GM18517 (cell line): Measurements from ENCODE around the gene CDK12.

Source experiments
- ATAC-seq: cut with Tn5 transposase; IDR thresholded peaks from one replicate; pipeline ENCODE4 v1.9.1; 2021; ENCODE audit warnings: mild to moderate bottlenecking, moderate library complexity; ENCODE audit not compliant: unreplicated experiment

The CDK12 gene

DNA sequence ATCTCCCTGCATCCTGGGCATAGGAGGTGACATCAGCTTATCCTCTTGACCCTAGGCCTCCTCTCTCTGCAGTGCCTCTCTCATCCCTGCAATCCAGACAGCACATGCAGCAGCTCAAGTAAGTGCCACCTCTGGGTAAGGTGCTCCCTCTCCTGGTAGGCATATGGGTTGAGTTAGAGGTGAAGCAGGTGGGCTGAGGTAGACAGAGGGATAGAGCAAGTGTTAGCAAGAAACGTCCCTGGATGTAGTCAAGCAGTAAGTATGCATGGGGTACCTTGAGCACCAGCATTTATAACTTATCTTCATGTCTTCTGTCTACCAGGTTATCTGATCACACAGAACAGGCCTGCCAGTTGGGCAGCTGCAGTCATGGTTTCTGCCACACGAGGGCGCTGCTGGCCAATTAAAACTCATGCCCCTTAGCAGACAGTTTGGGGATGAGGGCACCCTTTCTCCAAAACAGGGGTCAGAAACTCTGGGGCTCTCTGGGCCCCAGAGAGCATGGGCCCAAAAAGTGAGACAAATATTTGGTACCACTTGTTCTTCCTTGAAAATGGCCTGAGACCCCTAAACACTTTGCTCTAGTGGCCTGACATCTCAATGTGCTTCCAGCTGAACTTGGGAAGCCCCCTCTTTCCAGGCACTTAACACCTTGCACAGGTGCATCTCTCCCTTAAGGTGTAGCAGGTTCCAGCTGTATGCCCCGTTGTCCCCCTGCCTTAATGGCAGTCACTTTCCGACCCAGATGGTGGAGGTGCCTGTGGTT is 86.6 kb downstream of the CDK12 start:
- ATAC-seq, result no peak

DNA sequence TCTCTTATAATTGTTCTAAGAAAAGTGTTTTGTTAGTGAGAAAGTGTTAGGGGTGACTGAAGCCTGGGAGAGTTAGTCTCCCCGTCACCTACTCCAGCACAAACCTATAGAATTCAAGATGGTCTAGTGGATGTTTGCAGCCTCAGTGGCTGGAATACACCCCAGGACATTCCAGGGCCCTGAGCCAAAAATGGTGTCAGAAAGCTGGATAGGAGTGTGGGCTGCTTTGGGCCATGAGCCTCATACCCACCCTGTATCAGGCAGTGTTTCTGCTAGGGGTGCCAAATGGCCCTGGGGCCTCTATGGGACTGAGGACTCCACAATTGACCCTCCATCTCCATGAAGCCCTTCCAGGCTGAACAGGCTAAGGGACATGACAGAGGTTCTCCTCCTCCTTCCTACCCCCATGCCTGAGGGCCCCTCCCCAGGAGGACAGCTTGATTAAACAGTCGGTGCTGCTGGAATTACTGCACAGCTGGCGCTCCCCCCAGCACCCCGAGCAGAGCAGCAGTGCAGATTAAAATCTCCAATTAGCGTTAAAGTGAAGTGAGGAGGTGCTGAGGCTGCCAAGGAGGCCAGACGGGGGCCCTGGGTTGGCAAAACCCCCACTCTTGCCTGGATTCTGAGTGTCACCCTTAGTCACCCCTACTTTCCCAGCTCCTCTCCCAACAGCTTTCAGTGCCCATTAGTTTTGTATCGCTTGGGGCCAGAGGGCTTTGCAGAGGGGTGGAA is 87.4 kb downstream of the CDK12 start:
- ATAC-seq, result no peak

DNA sequence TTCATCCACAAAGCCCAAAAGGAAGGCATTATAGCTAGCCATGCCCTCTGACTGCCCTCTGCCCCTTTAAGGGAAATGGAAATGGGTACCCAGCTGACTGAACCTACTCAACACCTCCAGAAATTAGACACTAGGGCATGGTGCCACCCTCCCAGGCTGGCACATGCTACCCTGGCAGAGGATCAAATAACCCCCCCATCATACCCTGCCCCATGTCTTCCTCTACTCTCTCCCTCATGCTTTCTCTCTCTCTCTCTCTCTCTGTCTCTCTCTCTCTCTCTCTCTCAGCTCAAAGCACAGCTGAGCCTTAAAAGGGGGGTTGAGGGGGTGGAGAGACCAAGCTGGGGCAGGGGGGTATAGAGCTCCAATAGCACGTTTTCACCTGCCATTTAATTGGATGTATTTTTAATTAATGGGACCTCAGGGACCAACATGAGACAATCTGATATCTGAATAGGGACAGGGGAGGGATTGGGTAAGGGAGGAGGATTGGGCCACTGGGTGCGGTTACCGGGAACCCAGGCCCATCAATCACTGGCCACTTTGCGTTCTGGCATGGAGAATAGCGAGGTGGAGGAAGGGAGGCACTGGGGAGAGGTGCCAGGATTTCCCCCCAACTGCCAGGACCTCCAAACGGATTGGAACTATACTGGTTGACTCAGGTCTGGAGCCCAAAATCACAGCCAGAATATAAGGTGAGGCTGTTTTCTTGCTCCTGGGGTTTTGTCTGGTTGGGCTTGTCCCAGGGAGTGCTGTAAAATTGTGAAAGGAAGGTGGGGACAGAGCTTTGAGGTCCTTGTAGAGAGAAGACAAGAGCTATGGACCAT is 88.7 kb downstream of the CDK12 start:
- ATAC-seq, result no peak

DNA sequence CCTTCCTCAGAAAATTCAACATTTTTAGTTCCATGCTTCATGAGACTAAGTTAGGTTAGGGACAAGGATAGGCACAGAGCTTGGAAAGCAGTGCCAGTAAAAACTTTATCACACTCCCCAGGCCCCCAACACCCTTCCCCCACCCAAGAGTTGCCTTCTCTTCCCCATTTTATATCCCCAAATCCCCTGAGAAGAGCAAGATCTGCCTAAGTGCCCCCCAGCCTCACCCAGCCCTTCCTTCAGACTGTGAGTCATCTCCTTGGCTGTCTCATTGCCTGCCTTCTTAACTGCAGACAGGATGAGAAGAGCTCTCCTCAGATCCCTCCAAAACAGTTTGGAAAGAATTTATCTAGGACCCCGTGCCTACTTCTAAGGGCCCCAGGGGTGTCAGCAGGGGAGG is 90.6 kb downstream of the CDK12 start:
- no peak for ATAC-seq

DNA sequence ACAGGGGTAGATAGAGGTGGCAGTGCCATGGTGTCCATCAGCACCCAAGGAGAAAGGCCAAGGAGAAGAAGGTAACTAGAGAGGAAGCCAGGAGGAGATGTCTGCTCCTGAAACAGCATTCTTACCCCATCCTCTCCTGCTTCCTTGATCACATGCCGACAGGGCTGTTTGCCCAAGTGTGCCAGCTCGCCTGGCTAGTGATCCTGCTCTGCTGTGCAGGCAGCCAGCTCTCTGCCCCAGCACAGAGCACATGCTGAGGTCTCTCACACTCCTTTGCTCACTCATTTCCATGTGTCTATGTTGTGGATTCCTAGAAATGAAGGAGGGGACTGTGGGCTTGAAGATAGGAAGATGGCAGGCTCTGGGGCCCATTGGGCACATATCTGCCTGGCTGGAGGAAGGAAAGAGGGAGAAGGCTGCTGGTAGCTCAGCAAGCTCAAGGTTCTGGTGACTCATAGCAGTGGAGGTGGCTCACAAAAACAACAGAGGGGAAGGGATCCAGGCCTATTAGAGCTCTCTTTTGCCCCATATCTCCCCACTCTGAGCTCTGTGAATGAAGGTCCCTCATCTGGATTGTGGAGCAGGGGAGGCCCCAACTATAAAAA is 92.2 kb downstream of the CDK12 start:
- ATAC-seq, result no peak

DNA sequence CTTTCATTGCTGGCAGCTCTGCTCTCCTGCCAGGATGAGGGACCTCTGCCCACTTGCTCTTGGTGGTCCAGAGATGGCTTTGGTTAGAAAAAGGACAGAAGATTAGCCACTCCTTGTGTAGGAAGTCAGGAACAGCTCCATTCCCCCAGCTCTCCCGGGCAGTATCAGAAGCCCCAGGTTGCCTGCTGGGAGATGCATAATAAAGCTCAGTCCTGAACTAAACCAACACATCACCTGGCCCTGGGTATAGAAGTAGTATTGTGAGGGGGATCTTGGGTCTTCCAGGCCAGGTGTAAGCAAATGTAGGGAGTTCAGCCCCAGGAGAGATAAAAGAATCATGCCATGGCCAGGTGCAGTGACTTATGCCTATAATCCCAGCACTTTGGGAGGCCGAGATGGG is 94.1 kb downstream of the CDK12 start:
- no peak for ATAC-seq

DNA sequence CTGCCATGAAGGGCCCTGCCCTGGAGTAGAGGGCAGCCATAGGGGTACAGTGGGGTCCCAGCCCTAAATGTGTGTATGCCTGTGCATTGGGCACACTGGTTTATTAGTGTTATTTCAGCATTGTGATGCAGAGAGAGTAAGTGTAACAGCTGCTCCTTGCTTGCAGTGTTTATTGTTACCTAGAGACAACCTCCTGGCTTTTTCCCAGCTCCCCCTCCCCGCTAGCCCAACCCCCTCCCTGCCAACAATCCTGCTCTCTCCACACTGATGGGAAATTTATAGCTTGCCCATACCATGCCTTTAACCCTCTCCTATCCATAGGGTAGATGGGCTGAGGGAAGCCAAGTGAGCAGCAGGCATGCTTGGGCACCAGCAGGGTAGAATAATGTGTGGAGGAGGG is 95.1 kb downstream of the CDK12 start:
- ATAC-seq, result no peak

DNA sequence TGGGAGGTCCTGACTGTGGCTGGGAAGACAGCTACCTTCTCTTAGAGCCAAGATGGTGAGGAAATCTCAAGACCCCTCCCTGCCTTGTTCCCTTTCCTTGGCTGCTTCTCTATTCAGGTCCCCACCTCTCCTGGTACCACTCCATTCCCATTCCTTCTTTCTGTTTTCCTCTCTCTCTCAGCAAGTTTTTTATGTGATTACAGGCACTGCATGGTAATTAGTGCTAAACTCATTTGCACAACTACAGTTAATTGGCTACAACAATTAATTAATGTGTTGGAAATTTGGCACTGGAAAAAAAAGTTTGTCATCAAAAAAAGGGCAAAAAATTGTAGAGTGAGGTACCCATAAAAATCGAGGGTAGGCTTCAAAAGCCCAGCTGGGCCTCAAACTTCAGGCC is 101.1 kb downstream of the CDK12 start:
- no peak for ATAC-seq

DNA sequence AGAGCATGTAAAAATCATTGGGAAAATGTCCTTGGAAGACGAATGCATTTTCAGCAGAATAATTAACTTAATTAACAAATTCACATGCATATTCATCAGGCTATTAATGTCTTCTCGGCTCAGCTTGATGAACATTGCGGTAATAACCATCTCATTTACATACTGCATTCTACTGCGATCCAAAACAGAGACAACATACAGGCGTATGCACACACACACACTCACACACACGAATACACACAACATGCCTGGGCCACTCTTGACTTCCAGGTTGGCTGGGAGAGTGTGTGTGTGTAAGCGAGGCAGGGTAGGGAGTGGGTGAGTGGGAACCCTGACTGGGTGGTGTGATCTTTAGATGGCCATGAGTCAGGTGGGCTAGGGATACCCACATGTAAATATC is 101.7 kb downstream of the CDK12 start:
- no peak for ATAC-seq

DNA sequence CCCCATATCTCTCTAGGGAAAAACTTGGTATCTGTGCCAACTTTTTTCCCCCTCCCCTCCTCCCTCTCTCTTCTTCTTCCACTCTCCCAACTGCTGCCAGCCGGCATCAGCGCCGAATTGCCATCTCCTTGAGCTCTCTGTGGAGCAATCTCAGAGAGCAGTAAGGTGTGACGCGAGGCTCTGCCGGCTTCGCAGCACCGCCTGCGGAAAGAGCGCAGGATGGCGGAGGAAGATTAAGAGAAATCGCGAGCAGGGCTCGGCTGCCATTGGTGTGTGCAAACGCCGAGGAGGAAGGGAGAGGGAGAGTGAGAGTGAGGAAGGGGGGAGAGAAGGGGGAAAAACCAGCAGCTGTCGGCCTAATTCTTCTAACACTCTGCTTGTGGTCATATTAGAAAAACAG is 102.2 kb downstream of the CDK12 start:
- ATAC-seq, result no peak

DNA sequence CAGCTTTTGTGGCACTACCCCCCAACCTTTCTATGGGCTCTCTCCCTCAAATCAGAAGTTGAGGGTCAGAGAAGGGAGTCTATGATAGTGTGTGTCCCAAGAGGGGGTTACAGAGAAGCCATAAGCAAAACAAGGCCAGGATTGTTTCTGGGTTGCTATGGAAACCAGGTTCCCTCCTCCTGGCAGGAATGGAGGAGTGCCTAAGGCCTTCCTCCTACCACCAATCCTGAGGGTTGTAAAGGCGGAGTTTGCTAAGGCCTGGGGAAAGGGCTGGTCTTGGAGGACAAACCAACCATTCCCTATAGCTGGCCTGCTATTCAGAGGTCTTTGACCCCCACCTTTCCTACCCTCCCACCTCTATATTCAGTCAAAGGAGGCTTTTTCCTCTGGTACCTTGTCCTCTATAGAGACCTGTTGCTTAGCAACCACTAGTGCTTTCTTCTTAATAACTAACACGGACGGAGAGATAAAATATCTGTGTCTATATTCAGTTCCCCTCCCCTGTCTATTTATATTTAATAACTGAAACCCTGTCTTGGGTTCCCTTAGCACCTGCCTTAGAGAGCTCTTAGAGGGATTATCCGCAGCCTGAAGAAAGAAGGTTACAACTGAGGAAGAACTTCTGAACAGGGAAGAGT is 103.0 kb downstream of the CDK12 start:
- no peak for ATAC-seq

DNA sequence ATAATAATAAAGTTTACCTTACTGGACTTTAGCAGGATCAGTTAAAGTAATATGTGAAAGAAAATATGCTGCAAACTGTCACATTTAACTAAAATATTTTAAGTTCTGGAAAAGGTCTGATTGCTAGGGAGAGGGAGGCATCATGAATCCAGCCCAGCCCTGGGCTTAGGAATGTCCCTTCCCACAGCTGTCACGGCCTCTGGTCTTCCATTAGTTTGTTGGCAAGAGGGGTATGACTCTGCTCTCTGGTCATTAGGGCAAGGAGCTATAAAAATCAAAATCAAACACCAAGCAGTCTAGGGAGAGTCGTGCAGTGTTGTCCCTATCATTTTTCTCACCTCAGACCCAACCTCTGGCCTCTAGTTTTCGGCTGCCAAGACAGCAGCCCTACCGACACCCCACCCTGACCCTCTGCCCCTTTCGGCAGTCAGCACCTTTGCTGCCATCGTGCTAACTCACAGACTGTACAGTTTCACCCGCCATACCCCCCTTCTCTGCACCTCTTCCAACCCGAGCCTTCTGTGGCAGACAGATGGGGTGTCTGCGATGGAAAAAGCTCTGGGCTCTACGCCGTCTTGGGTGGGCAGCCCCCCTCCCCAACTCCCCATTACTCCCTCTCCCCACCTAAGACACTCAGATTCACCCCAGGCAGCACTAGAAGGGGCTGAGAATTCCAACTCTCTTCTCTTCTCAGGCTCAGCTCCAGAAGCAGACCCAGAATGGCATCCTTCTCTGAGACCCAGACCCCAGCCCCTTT is 105.0 kb downstream of the CDK12 start:
- ATAC-seq, result no peak

DNA sequence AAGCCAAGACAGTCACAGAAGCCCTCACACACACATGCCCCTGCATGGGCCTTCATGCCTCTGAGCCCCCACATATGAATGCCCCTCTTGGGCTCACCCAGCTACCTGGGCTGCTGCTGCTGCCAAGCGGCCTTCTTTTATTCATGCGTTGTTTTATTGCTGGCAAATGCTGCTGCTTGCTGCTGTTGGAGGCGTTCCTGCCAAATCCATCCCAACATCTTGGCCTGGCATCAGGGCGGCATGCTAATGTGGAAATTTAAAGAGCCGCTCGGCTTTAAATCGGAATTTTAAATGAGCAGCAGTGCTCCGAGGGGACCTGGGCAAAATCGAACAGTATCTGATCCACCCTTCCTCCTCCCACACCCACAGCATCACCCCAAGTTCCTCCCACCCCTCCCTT is 107.4 kb downstream of the CDK12 start:
- ATAC-seq, result no peak

DNA sequence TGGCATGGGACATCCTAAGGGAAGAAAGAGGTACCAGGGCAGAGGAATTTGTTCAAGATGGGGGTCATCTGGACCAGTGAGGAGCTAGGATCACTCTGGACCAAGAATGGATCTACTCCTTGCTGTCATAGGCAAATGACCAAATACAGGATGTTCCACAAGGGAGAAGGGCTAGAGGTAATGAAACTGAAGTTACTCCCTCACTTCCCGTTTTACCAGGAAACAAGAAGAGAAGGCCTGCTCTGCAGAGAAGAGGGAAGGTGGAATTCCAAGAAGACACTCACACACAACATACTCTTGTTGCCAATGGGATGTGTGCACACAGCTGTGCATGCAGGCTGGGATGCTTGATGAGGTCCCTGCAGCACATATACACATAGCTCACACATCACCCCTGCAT is 107.8 kb downstream of the CDK12 start:
- ATAC-seq, result no peak

DNA sequence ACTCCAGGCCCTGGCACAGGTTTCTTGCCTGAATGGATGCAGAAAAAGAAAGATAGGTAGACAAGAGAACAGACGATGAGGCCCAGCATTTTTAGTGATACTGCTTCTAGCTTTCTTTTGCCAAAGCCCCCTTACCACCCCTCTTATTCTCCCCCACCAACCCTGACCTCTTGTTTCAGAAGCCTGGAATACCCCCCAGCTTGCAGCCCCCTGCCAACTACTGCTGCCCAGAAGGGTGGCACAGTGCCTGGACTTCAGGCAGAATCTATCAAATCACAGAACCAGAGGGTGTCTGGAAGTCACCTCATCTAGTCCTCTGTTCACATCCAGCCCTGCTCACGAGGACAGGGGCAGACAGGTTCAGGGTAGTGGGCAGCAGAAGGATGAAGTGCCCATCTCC is 110.8 kb downstream of the CDK12 start:
- no peak for ATAC-seq

DNA sequence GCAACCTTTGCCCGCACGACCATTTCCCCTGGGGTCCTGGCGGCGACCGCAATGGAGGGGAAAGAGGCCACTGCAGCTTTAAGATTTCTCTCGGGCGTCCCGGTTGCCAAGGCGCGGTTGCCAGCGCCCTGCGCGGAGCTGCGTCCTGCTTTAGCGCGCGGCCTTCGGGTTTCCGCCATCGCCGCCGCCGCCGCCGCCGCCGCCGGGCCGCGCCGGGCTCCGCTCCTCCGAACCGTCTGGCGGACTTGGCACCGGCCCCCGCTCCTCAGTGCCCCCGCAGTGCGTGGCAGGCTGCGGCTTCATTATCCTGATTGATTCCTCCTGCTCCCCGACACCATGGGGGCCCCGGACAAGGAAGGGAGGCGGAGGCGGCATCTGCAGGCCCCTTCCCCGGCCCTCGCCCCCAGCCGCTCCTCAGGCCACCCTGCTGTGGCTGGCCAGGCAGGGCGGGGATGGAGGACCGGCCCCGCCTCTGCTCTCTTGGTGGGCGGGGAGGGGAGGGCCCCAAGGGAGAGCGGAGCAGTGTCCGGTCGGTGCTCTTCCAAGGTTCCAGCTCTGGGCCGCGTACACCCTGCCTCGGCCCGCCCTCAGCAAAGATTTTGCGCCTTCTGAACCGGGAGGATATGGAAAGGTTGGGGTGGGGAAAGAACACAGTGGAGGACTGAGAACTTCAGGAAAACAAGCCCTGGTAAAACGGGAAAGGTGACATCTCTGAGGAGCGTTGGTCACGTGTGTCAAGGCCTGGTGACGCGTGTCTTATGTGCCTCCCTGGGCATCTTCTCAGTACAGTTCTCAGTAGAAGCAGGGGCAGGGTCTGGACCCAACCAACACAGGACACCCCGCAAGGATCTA is 112.4 kb downstream of the CDK12 start:
- no peak for ATAC-seq

DNA sequence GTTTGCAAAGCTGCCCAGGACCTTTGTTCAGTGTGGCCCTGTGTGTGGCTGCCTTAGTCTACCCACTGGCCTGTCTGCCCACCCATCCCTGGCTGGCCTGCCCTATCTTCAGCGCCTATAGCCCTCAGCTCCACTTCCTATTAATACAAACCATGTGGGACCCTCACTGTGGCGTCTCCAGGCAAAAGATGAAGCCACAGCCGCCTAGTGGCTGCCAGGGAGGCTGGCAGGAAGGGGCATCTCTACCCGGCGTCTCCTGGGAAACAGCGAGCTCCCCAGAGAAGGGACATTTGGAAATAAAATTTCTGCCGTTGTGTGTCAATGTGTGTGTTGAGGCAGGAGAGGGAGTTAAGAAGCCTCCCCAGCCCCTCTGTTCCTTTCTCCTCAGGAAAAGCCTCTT is 114.9 kb downstream of the CDK12 start:
- no peak for ATAC-seq

DNA sequence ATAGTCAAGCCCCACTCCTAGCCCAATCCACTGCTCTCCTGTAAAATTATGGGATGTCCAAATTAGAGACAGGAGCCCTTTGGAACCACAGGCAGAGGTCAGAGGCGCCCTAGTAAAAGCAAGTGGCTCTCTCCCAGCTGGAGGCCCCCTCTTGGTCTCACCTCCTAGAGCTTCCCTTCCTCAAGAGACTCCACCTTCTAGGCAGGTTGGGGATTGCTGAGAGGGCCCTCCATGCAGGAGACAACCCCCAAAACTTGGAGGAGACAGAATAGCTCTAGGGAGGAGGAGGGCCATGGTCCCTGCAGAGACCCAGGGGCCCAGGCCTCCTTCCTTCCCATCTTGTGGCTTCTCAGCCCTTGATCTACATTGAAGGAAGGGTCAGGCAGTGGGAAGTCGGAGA is 117.0 kb downstream of the CDK12 start:
- no peak for ATAC-seq
